ENCODE data around the gene MSMB.
"Not testable (repeated sequence)": the region's sequence is repeated elsewhere in the genome, so short reads cannot be mapped to it uniquely, and the experiment has no call there.

The MSMB gene

GRCh38 chr10:46046261-46046660 is at the start of gene MSMB:
TSS of gene MSMB (minus strand) at chr10:46046269. CDS start at chr10:46046237, 32 bp downstream.
- DNase-seq, result no peak

GRCh38 chr10:46094931-46095750 is 49.1 kb upstream of the MSMB start:
- DNase-seq, result no peak

- DNase-seq, result no peak
Observed at GRCh38 chr10:46094197-46094500, 48.1 kb upstream of the MSMB start.

GRCh38 chr10:46093316-46094196 is 47.5 kb upstream of the MSMB start:
- DNase-seq, result not testable (repeated sequence)

- DNase-seq, result no peak
Observed at GRCh38 chr10:46092524-46093081, 46.5 kb upstream of the MSMB start.

GRCh38 chr10:46091828-46092523 is 45.9 kb upstream of the MSMB start:
- no peak for DNase-seq

- no peak for DNase-seq
Observed at GRCh38 chr10:46091080-46091827, 45.2 kb upstream of the MSMB start.

GRCh38 chr10:46090258-46090812 is 44.3 kb upstream of the MSMB start:
- no peak for DNase-seq

- DNase-seq, result not testable (repeated sequence)
Observed at GRCh38 chr10:46087381-46087780, 41.3 kb upstream of the MSMB start.

- no peak for DNase-seq
Observed at GRCh38 chr10:46084321-46085165, 38.5 kb upstream of the MSMB start.

- DNase-seq, result no peak
Observed at GRCh38 chr10:46080886-46081285, 34.8 kb upstream of the MSMB start.

- no peak for DNase-seq
Observed at GRCh38 chr10:46079831-46080585, 33.9 kb upstream of the MSMB start.

GRCh38 chr10:46077731-46078413 is 31.8 kb upstream of the MSMB start:
- no peak for DNase-seq

- DNase-seq, result no peak
Observed at GRCh38 chr10:46077141-46077554, 31.1 kb upstream of the MSMB start.

- DNase-seq, result no peak
Observed at GRCh38 chr10:46075869-46076268, 29.8 kb upstream of the MSMB start.

- no peak for DNase-seq
Observed at GRCh38 chr10:46074196-46074946, 28.3 kb upstream of the MSMB start.

GRCh38 chr10:46073564-46073963 is 27.5 kb upstream of the MSMB start:
- DNase-seq, result no peak

- no peak for DNase-seq
Observed at GRCh38 chr10:46070749-46071148, 24.7 kb upstream of the MSMB start.

Measured in SW 1271 (cell line).